ENCODE measurements around the gene CCNE1.

DNA sequence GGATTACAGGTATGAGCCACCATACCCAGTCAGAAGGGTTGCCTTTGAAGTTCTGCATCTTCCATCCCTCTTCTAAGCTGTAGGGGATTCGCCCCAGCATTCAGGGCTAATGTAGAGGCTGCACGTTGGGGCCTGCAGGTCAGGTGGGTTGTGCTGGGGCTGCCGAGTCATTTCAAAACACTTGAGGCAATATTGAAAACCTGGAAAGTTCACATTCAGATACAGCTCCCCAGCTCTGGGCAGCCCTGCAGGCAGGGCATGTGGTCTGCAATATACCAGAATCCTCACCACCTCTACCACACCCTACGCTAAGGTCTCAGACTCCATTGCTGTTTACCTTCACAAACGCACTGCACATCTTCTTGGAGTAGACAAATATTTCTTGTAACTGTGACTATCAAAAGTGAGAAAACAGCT is 24.6 kb downstream of the CCNE1 start:
- TF ChIP-seq, protein P1, sequence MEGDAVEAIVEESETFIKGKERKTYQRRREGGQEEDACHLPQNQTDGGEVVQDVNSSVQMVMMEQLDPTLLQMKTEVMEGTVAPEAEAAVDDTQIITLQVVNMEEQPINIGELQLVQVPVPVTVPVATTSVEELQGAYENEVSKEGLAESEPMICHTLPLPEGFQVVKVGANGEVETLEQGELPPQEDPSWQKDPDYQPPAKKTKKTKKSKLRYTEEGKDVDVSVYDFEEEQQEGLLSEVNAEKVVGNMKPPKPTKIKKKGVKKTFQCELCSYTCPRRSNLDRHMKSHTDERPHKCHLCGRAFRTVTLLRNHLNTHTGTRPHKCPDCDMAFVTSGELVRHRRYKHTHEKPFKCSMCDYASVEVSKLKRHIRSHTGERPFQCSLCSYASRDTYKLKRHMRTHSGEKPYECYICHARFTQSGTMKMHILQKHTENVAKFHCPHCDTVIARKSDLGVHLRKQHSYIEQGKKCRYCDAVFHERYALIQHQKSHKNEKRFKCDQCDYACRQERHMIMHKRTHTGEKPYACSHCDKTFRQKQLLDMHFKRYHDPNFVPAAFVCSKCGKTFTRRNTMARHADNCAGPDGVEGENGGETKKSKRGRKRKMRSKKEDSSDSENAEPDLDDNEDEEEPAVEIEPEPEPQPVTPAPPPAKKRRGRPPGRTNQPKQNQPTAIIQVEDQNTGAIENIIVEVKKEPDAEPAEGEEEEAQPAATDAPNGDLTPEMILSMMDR (conservative IDR thresholded peaks at IDR 0.05; ENCODE audit: low read length): no peak
- no peak for TF ChIP-seq EZH2phosphoT487 (IDR thresholded peaks at IDR 0.05; ENCODE audit: borderline replicate concordance)
